ENCODE data around the gene NUP93. TPM values are rescaled to one million over a fixed set of nuclear protein-coding genes. Genes with fewer than 3 reads are reported as not detected.

Gene NUP93
- total RNA-seq, 2 donors from 2014 or later: 18.1 to 19.8 TPM

- no peaks in the 10 kb centered on the region for H3K4me1 ChIP-seq
- no peaks in the 10 kb centered on the region for H3K36me3 ChIP-seq
- H3K27ac ChIP-seq: no peak overlapping the region
- H3K9me3 ChIP-seq: no peaks in the 10 kb centered on the region
- no peak overlapping the region for H3K4me3 ChIP-seq
- no peaks in the 10 kb centered on the region for H3K27me3 ChIP-seq
- TF ChIP-seq, protein P1, sequence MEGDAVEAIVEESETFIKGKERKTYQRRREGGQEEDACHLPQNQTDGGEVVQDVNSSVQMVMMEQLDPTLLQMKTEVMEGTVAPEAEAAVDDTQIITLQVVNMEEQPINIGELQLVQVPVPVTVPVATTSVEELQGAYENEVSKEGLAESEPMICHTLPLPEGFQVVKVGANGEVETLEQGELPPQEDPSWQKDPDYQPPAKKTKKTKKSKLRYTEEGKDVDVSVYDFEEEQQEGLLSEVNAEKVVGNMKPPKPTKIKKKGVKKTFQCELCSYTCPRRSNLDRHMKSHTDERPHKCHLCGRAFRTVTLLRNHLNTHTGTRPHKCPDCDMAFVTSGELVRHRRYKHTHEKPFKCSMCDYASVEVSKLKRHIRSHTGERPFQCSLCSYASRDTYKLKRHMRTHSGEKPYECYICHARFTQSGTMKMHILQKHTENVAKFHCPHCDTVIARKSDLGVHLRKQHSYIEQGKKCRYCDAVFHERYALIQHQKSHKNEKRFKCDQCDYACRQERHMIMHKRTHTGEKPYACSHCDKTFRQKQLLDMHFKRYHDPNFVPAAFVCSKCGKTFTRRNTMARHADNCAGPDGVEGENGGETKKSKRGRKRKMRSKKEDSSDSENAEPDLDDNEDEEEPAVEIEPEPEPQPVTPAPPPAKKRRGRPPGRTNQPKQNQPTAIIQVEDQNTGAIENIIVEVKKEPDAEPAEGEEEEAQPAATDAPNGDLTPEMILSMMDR (IDR thresholded peaks at IDR 0.05): no peak
- no peak for DNase-seq (ENCODE audit: low spot score)
Observed at GRCh38 chr16:56886826-56887225, 156.9 kb downstream of the NUP93 start.

GRCh38 chr16:56888806-56889205 lies 158.9 kb downstream of the NUP93 start:
- TF ChIP-seq, protein P1 (IDR thresholded peaks at IDR 0.05): no peak
- Histone ChIP-seq H3K4me1 (no peaks in the 10 kb centered on the region), H3K27ac (no peak overlapping the region), H3K36me3 (no peaks in the 10 kb centered on the region), H3K4me3 (no peak overlapping the region), H3K9me3 (no peaks in the 10 kb centered on the region), H3K27me3 (no peaks in the 10 kb centered on the region)
- DNase-seq (ENCODE audit: low spot score): no peak

DNA sequence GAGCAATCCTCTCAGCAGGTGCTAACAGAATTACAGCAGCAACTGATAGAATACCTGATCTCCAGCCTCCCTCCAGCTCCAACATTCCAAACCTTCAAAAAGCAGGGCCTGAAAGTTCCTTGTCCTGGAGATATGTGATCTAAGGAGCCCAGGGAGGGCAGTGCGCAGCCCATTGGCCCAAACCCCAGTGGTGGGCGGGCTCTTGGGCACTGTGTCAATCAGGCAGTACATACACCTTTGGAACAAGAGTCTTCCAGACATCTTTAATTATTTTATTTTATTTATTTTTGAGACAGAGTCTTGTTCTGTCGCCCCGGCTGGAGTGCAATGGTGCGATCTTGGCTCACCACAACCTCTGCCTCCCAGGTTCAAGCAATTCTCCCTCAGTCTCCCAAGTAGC lies 159.3 kb downstream of the NUP93 start:
- TF ChIP-seq, protein P1 (IDR thresholded peaks at IDR 0.05): no peak
- no peaks in the 10 kb centered on the region for H3K36me3 ChIP-seq
- no peaks in the 10 kb centered on the region for H3K27me3 ChIP-seq
- DNase-seq (ENCODE audit: low spot score): no peak
- no peaks in the 10 kb centered on the region for H3K4me1 ChIP-seq
- no peaks in the 10 kb centered on the region for H3K9me3 ChIP-seq
- H3K4me3 ChIP-seq: no peak overlapping the region
- H3K27ac ChIP-seq: no peak overlapping the region

DNA sequence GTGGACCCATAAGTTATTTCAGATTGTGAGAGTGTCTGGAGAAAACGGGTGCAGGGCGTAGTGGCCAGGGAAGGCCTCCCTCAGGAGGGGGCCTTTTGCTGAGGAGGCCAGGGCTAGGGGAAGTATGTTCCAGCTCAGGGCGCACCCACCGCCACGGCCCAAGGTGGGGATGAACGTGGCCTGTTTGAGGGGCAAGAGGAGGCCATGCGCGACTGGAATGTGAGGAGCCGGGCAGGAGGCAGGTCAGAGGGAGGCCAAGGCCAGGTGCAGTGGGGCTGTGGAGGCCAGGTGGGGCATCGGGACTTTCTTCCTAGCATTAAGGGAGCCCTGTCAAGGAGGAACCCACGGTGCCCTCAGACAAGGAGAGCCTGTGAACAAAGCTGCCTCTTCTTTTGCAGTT lies 161.8 kb downstream of the NUP93 start:
- TF ChIP-seq, protein P1 (IDR thresholded peaks at IDR 0.05): no peak
- H3K9me3 ChIP-seq: no peaks in the 10 kb centered on the region
- no peaks in the 10 kb centered on the region for H3K27me3 ChIP-seq
- H3K36me3 ChIP-seq: no peaks in the 10 kb centered on the region
- no peak overlapping the region for H3K27ac ChIP-seq
- H3K4me1 ChIP-seq: no peaks in the 10 kb centered on the region
- DNase-seq (ENCODE audit: low spot score): no peak
- no peak overlapping the region for H3K4me3 ChIP-seq

- Histone ChIP-seq H3K4me1 (no peaks in the 10 kb centered on the region), H3K9me3 (no peaks in the 10 kb centered on the region), H3K4me3 (no peak overlapping the region), H3K27ac (no peak overlapping the region), H3K36me3 (no peaks in the 10 kb centered on the region), H3K27me3 (no peaks in the 10 kb centered on the region)
- TF ChIP-seq, protein P1 (IDR thresholded peaks at IDR 0.05): no peak
- DNase-seq (ENCODE audit: low spot score): no peak
Observed at GRCh38 chr16:56892705-56893104, 162.8 kb downstream of the NUP93 start.

- Histone ChIP-seq H3K27me3 (no peaks in the 10 kb centered on the region), H3K4me3 (no peak overlapping the region), H3K4me1 (no peaks in the 10 kb centered on the region), H3K9me3 (no peaks in the 10 kb centered on the region), H3K27ac (no peak overlapping the region), H3K36me3 (no peaks in the 10 kb centered on the region)
- DNase-seq (ENCODE audit: low spot score): no peak
- TF ChIP-seq, protein P1 (IDR thresholded peaks at IDR 0.05): no peak
Observed at GRCh38 chr16:56894331-56894917, 164.5 kb downstream of the NUP93 start.

All from right atrium auricular region (tissue), 2 donors.